Keratinocyte (primary cell): Measurements from ENCODE around the gene CAMKK2.

Experiments used
- EZH2 ChIP-seq: IDR thresholded peaks from one replicate; pipeline ENCODE4 v1.6.1; 2012; ENCODE audit warnings: inconsistent platforms, mild to moderate bottlenecking, low read length, moderate library complexity
- TF ChIP-seq, protein P1 (sequence below), 3 experiments: IDR thresholded peaks in 1 of 3; conservative IDR thresholded peaks in 1 of 3; optimal IDR thresholded peaks in 1 of 3; 2 replicates in 2 of 3; 3 replicates in 1 of 3; pipeline versions ENCODE3 to v1.5.1; 2011; ENCODE audit warnings: low read length in 3 of 3, mild to moderate bottlenecking in 3 of 3, moderate library complexity in 2 of 3, control low read depth in 1 of 3, inconsistent platforms in 1 of 3; ENCODE audit not compliant: insufficient read depth in 2 of 3; ENCODE audit errors: extremely low read depth in 1 of 3

DNA sequence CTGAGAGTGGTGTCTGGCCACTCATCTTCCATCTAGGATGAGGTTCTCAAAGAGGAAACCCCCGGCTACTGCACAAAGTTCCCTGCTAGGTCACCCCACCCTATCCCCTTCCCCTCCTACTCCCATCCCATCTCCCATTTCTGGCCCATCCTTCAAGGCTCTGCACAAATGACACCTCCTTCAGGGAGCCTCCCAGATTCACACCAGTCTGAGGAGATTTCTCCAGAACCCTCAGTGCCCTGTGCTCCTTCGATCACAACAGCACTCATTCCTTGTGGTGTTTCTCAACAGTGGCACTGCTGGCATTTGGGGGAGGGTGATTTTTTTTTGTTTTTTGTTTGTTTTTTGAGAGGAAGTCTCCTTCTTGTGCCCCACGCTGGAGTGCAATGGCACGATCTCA lies 2.9 kb downstream of the CAMKK2 start:
- TF ChIP-seq, protein P1, sequence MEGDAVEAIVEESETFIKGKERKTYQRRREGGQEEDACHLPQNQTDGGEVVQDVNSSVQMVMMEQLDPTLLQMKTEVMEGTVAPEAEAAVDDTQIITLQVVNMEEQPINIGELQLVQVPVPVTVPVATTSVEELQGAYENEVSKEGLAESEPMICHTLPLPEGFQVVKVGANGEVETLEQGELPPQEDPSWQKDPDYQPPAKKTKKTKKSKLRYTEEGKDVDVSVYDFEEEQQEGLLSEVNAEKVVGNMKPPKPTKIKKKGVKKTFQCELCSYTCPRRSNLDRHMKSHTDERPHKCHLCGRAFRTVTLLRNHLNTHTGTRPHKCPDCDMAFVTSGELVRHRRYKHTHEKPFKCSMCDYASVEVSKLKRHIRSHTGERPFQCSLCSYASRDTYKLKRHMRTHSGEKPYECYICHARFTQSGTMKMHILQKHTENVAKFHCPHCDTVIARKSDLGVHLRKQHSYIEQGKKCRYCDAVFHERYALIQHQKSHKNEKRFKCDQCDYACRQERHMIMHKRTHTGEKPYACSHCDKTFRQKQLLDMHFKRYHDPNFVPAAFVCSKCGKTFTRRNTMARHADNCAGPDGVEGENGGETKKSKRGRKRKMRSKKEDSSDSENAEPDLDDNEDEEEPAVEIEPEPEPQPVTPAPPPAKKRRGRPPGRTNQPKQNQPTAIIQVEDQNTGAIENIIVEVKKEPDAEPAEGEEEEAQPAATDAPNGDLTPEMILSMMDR (optimal IDR thresholded peaks at IDR 0.05 in 1 of 3, IDR thresholded peaks at IDR 0.05 in 1 of 3, conservative IDR thresholded peaks at IDR 0.05 in 1 of 3; ENCODE audit: extremely low read depth in 1 of 3, insufficient read depth in 2 of 3, low read length in 3 of 3) = no peak
- TF ChIP-seq EZH2 = no peak
